ENCODE data around the gene CCDC57. TPM values are rescaled to one million over a fixed set of nuclear protein-coding genes. Genes with fewer than 3 reads are reported as not detected.

Gene CCDC57
- polyA plus RNA-seq, 1 donor from 2014 or later = 70.9 TPM

- no peaks in the 10 kb centered on the region for H3K36me3 ChIP-seq (ENCODE audit: insufficient read depth, low read length)
- H3K27ac ChIP-seq (ENCODE audit: low read length) = no peak overlapping the region
- no peaks in the 10 kb centered on the region for H4K20me1 ChIP-seq (ENCODE audit: insufficient read depth)
- no peak overlapping the region for H3K4me3 ChIP-seq (ENCODE audit: low read length)
- H3K27me3 ChIP-seq (ENCODE audit: insufficient read depth, low read depth, low read length) = peaks cover 30% of the 10 kb centered on the region
- no peaks in the 10 kb centered on the region for H3K79me2 ChIP-seq (replicated peaks; ENCODE audit: insufficient read depth, low read length)
- H3K9me3 ChIP-seq (ENCODE audit: low read length) = no peaks in the 10 kb centered on the region
- no peaks in the 10 kb centered on the region for H3F3A ChIP-seq (ENCODE audit: insufficient read depth, low read length, poor library complexity, severe bottlenecking)
- no peak overlapping the region for H3K4me2 ChIP-seq (ENCODE audit: low read length)
- H2AFZ ChIP-seq (ENCODE audit: low read depth, low read length) = no peak overlapping the region
- H3K9ac ChIP-seq (ENCODE audit: low read length) = no peak overlapping the region
- H3K9me2 ChIP-seq (ENCODE audit: insufficient read depth, low read length) = no peaks in the 10 kb centered on the region
- TF ChIP-seq POLR2AphosphoS5 (IDR thresholded peaks at IDR 0.05) = no peak
- no peak for TF ChIP-seq TAF1 (IDR thresholded peaks at IDR 0.05; ENCODE audit: low read depth)
- no peak for TF ChIP-seq REST (IDR thresholded peaks at IDR 0.05; ENCODE audit: borderline replicate concordance)
- no peak for TF ChIP-seq CTCF (IDR thresholded peaks at IDR 0.05; ENCODE audit: poor library complexity, severe bottlenecking)
- TF ChIP-seq RAD21 (conservative IDR thresholded peaks at IDR 0.05) = no peak
Measured at GRCh38 chr17:82225368-82226029, 12.9 kb upstream of the CCDC57 start.

GRCh38 chr17:82224666-82225065 is 12.0 kb upstream of the CCDC57 start:
- Histone ChIP-seq H3K9me2 (ENCODE audit: insufficient read depth, low read length) (no peaks in the 10 kb centered on the region), H2AFZ (ENCODE audit: low read depth, low read length) (no peak overlapping the region), H3K36me3 (ENCODE audit: insufficient read depth, low read length) (no peaks in the 10 kb centered on the region), H3K4me2 (ENCODE audit: low read length) (no peak overlapping the region), H3K9me3 (ENCODE audit: low read length) (no peaks in the 10 kb centered on the region), H4K20me1 (ENCODE audit: insufficient read depth) (no peaks in the 10 kb centered on the region), H3K9ac (ENCODE audit: low read length) (no peak overlapping the region), H3K27me3 (ENCODE audit: insufficient read depth, low read depth, low read length) (peaks cover 22% of the 10 kb centered on the region), H3K79me2 (replicated peaks; ENCODE audit: insufficient read depth, low read length) (no peaks in the 10 kb centered on the region), H3F3A (ENCODE audit: insufficient read depth, low read length, poor library complexity, severe bottlenecking) (no peaks in the 10 kb centered on the region), H3K4me3 (ENCODE audit: low read length) (no peak overlapping the region), H3K27ac (ENCODE audit: low read length) (no peak overlapping the region)
- TF ChIP-seq MXI1 (conservative IDR thresholded peaks at IDR 0.05; ENCODE audit: poor library complexity, severe bottlenecking) (no peak), RAD21 (conservative IDR thresholded peaks at IDR 0.05) (no peak), CTCF (IDR thresholded peaks at IDR 0.05; ENCODE audit: poor library complexity, severe bottlenecking) (no peak), SMC3 (conservative IDR thresholded peaks at IDR 0.05; ENCODE audit: poor library complexity) (no peak), TAF1 (IDR thresholded peaks at IDR 0.05; ENCODE audit: low read depth) (no peak), POLR2AphosphoS5 (IDR thresholded peaks at IDR 0.05) (no peak), REST (IDR thresholded peaks at IDR 0.05; ENCODE audit: borderline replicate concordance) (no peak), EZH2 (IDR thresholded peaks at IDR 0.05; ENCODE audit: borderline replicate concordance, insufficient read depth, low read length, poor library complexity, severe bottlenecking) (no peak), EP300 (conservative IDR thresholded peaks at IDR 0.05; ENCODE audit: poor library complexity, severe bottlenecking) (no peak)

Measured in neural cell (in vitro differentiated cells).